Measurements from ENCODE around the gene RASSF4.

DNA sequence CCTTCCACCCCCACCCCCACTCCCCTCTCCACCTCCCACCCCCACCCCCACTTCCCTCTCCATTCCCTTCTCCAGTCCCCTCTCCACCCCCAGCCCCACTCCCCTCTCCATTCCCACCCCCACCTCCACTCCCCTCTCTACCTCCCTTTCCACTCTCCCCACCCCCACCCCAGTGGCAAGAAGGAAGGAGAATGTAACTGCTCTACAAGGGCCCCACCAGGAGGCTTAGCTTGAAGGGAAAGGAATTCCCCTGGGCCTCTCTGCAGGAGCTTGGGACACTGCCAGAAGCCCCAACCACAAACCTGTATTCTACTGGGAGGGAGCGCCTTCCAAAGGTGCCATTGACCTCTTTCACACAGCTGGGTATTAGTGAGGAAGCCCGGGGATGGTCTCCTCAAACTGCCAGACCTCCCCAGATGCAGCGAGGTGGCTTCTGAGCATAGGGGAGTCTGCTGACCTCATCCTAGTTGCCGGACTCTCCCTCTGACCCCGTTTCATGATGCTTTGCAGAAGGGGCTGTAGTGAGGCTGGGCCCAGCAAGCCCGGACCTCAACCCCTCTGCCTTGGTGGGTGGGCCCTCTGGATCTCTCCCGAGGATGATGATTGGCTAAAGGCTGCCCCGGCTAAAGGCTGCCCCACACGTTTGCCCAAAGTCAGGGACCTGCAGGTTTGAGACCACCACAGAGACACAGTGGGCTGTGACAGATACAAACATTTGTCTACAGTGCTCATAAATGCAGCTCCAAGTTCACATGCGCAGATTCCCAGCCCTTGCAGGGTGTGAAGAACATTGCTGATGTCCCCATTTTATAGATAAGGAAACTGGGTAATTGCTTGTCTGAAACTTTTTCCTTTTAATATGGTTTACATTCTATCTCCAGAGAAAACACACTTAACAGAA is 16.1 kb downstream of the RASSF4 start:
- TF ChIP-seq EZH2 (IDR thresholded peaks at IDR 0.05; ENCODE audit: insufficient read depth, poor library complexity, severe bottlenecking) (no peak), EZH2phosphoT487 (IDR thresholded peaks at IDR 0.05; ENCODE audit: insufficient read depth, low read depth) (no peak)
